Endothelial cell of umbilical vein (primary cell): Measurements from ENCODE around the gene RSPO3. TPM values are rescaled to one million over a fixed set of nuclear protein-coding genes. Genes with fewer than 3 reads are reported as not detected.

Experiments
- BruUV-seq: library from RNA; stranded (reverse); fragments of 400-500 nt; replicated peaks from 2 replicates; lab custom pipeline; 2021; lab: Mats Ljungman, UMichigan
- CTCF ChIA-PET: fragments of 300-600, 350-600 bp; sonication (Branson Sonifier 250); formaldehyde crosslinking; loops from one replicate; lab custom pipeline; 2021; ENCODE audit warnings: antibody characterized with exemption, inconsistent platforms; lab: Charles Lee
- POLR2A ChIA-PET: fragments of 300-600, 350-600 bp; sonication (Branson Sonifier 250); formaldehyde crosslinking; loops from one replicate; lab custom pipeline; 2021; ENCODE audit warnings: antibody characterized with exemption, inconsistent platforms; lab: Charles Lee
- DNase-seq: peaks from one replicate; pipeline ENCODE4 v3.0.0-alpha.2; 2011; ENCODE audit warnings: low read depth, low spot score
- FAIRE-seq: peaks from 2 replicates; lab custom pipeline; 2011; peaks lifted over from hg19 to GRCh38; lab: Jason Lieb, UNC
- H2AFZ ChIP-seq: 2 replicates; pipeline ENCODE4 v1.6.0; 2012; ENCODE audit warnings: low read depth, low read length, control low read depth, inconsistent platforms
- H3K27ac ChIP-seq: 2 replicates; pipeline ENCODE4 v1.5.1; 2011; ENCODE audit warnings: low read depth, mild to moderate bottlenecking, control low read depth, low read length, moderate library complexity; ENCODE audit not compliant: insufficient read depth
- H3K27me3 ChIP-seq, 2 experiments: 2 replicates each; pipeline versions ENCODE4 v1.6.0 to v1.6.1; 2011; ENCODE audit warnings: low read length in 2 of 2, mixed read lengths in 1 of 2; ENCODE audit not compliant: control insufficient read depth in 2 of 2, insufficient read depth in 2 of 2
- H3K36me3 ChIP-seq, 2 experiments: 2 replicates in 1 of 2; 3 replicates in 1 of 2; pipeline ENCODE4 v1.5.1; 2011; ENCODE audit warnings: low read length in 2 of 2, mild to moderate bottlenecking in 1 of 2, moderate library complexity in 1 of 2; ENCODE audit not compliant: control insufficient read depth in 2 of 2, insufficient read depth in 2 of 2; ENCODE audit errors: extremely low read depth in 1 of 2
- H3K4me1 ChIP-seq: 3 replicates; pipeline ENCODE4 v1.5.1; 2011; ENCODE audit warnings: mild to moderate bottlenecking, low read length; ENCODE audit not compliant: control insufficient read depth, insufficient read depth; ENCODE audit errors: extremely low read depth
- H3K4me2 ChIP-seq: 2 replicates; pipeline ENCODE4 v1.6.1; 2011; ENCODE audit warnings: low read length, control low read depth, mixed read lengths; ENCODE audit not compliant: insufficient read depth
- H3K4me3 ChIP-seq, 3 experiments: fragments of 200-600 bp in 1 of 3; sonication (generic), shearing (Covaris generic) in 1 of 3; replicated peaks in 1 of 3; 2 replicates each; pipeline ENCODE4 v1.5.1; 2011 to 2016; ENCODE audit warnings: control low read depth in 3 of 3, low read length in 3 of 3, mild to moderate bottlenecking in 2 of 3, inconsistent platforms in 1 of 3, low read depth in 1 of 3, moderate library complexity in 1 of 3; ENCODE audit not compliant: insufficient read depth in 1 of 3
- H3K79me2 ChIP-seq: 2 replicates; pipeline ENCODE4 v1.6.0; 2012; ENCODE audit warnings: low read length, inconsistent platforms; ENCODE audit not compliant: control insufficient read depth, insufficient read depth
- H3K9ac ChIP-seq: replicated peaks from 2 replicates; pipeline ENCODE3; 2011; ENCODE audit warnings: low read length, control low read depth; ENCODE audit not compliant: insufficient read depth; ENCODE audit errors: extremely low read depth
- H3K9me1 ChIP-seq: replicated peaks from 3 replicates; pipeline ENCODE4 v1.6.0; 2011; ENCODE audit warnings: mild to moderate bottlenecking, low read length; ENCODE audit not compliant: control insufficient read depth, insufficient read depth; ENCODE audit errors: extremely low read depth
- H3K9me3 ChIP-seq: replicated peaks from 2 replicates; pipeline ENCODE4 v1.5.1; 2012; ENCODE audit warnings: low read length, inconsistent platforms; ENCODE audit not compliant: control insufficient read depth, insufficient read depth
- H4K20me1 ChIP-seq: replicated peaks from 2 replicates; pipeline ENCODE3; 2011; ENCODE audit warnings: mild to moderate bottlenecking, low read length; ENCODE audit not compliant: control insufficient read depth, insufficient read depth; ENCODE audit errors: extremely low read depth
- CTCF ChIP-seq, 2 donors: IDR thresholded peaks; 1 replicate in 1 of 2; 2 replicates in 1 of 2; pipeline ENCODE4 v1.5.1; 2011; ENCODE audit warnings: low read length in 2 of 2, mild to moderate bottlenecking in 2 of 2, moderate library complexity in 2 of 2, control low read depth in 1 of 2, inconsistent platforms in 1 of 2, low read depth in 1 of 2; ENCODE audit not compliant: insufficient read depth in 1 of 2; ENCODE audit errors: extremely low read depth in 1 of 2
- EZH2 ChIP-seq: IDR thresholded peaks from 2 replicates; pipeline ENCODE4 v1.6.1; 2012; ENCODE audit warnings: borderline replicate concordance, low read depth, mild to moderate bottlenecking, moderate library complexity, low read length, inconsistent platforms; ENCODE audit not compliant: severe bottlenecking
- FOS ChIP-seq: IDR thresholded peaks from 2 replicates; pipeline ENCODE4 v1.6.1; 2011; ENCODE audit warnings: mild to moderate bottlenecking, low read length, moderate library complexity, borderline replicate concordance; ENCODE audit not compliant: insufficient read depth
- GATA2 ChIP-seq: IDR thresholded peaks from 2 replicates; pipeline ENCODE4 v1.7.0; 2011; ENCODE audit warnings: low read depth, mild to moderate bottlenecking, moderate library complexity, mixed read lengths, low read length; ENCODE audit not compliant: insufficient read length, insufficient read depth
- JUN ChIP-seq: IDR thresholded peaks from 2 replicates; pipeline ENCODE4 v1.6.1; 2011; ENCODE audit warnings: borderline replicate concordance, low read depth; ENCODE audit not compliant: insufficient read length, insufficient read depth
- MYC ChIP-seq: IDR thresholded peaks from one replicate; pipeline ENCODE4 v1.6.1; 2011; ENCODE audit warnings: mild to moderate bottlenecking, low read depth, low read length
- POLR2A ChIP-seq: IDR thresholded peaks from 2 replicates; pipeline ENCODE4 v1.6.1; 2012; ENCODE audit warnings: low read depth, mild to moderate bottlenecking, control low read depth, low read length
- POLR2AphosphoS5 ChIP-seq: IDR thresholded peaks from 2 replicates; pipeline ENCODE4 v1.6.1; 2012; ENCODE audit warnings: low read depth, mild to moderate bottlenecking, control low read depth, low read length, moderate library complexity; ENCODE audit not compliant: insufficient read depth
- dilution Hi-C: fragments of 300-500 bp; cut with MboI; formaldehyde crosslinking; loops from one replicate; pipeline ENCODE4 v1.15.0; 2019; ENCODE audit warnings: low sequenced_read_pairs; ENCODE audit not compliant: extremely low pct_ligation_motif_present
- intact Hi-C: fragments of 100-400 bp; cut with micrococcal nuclease; formaldehyde crosslinking; loops from one replicate; pipeline ENCODE4 v1.10.0; 2022
- polyA plus RNA-seq, 4 experiments: library from polyadenylated mRNA; depleted of rRNA in 3 of 4; stranded (reverse) in 3 of 4; unstranded in 1 of 4; fragments of >200 nt; gene quantifications; 2 replicates each; pipeline versions ENCODE4 v1.2.1 to v1.2.3, GENCODE V29; 2011 to 2012; ENCODE audit warnings: missing spikeins in 1 of 4
- total RNA-seq: library from RNA; stranded (reverse); gene quantifications from 2 replicates; pipeline ENCODE4 v1.2.3, GENCODE V29; 2021
- TF ChIP-seq, protein P1 (sequence below): IDR thresholded peaks from 2 replicates; pipeline ENCODE4 v1.6.1; 2011; ENCODE audit not compliant: insufficient read depth, insufficient read length

RSPO3 gene
- total and polyA plus RNA-seq, 2 donors (not counting 3 experiments of a cell fraction or from before 2014, with no cell fraction given): 1.8 to 11.1 TPM

DNA sequence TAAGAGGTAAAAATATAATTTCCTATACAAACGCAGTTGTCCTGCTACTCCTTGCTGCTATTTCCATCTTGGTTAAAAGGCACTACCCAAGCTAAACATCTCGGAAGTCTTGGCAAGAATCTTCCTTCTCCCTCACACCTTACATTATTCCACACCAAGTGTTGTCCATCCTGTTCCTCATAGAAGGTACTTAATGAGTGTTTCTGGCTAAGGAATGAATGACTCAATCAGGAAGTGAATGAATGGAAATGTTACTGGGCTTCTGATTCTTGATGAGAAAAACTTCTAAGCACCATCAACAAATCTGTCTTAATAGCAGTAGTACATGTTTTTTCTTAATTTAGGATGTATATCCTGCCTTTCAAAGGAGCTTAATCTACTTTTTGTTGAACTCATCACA lies 40.6 kb upstream of the RSPO3 start:
- H3K4me3 ChIP-seq: no peak overlapping the region
- no peak overlapping the region for H3K4me2 ChIP-seq
- peak; percentile 16 for DNase-seq
- H3K9me1 ChIP-seq: no peaks in the 10 kb centered on the region
- POLR2A ChIA-PET: interaction anchor here (0.7 kb wide), 1 partner anchor 714 kb away, joined by 4 read pairs; no protein-coding TSS in a partner anchor
- intact Hi-C loops: no loop called here
- dilution Hi-C loops: no loop called here
- CTCF ChIA-PET: no interaction called here
- H3K79me2 ChIP-seq: no peaks in the 10 kb centered on the region
- H3K27me3 ChIP-seq: no peaks in the 10 kb centered on the region
- peak; percentile 28 for FAIRE-seq
- no peaks in the 10 kb centered on the region for H4K20me1 ChIP-seq
- no TSS peak for BruUV-seq
- H3K4me1 ChIP-seq: no peaks in the 10 kb centered on the region
- no peaks in the 10 kb centered on the region for H3K36me3 ChIP-seq
- no peak overlapping the region for H3K27ac ChIP-seq
- H3K9ac ChIP-seq: no peak overlapping the region
- TF ChIP-seq FOS: peak; percentile 38
- TF ChIP-seq EZH2: no peak
- TF ChIP-seq, protein P1, sequence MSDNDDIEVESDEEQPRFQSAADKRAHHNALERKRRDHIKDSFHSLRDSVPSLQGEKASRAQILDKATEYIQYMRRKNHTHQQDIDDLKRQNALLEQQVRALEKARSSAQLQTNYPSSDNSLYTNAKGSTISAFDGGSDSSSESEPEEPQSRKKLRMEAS: no peak
- H2AFZ ChIP-seq: no peak overlapping the region
- H3K9me3 ChIP-seq: no peaks in the 10 kb centered on the region

DNA sequence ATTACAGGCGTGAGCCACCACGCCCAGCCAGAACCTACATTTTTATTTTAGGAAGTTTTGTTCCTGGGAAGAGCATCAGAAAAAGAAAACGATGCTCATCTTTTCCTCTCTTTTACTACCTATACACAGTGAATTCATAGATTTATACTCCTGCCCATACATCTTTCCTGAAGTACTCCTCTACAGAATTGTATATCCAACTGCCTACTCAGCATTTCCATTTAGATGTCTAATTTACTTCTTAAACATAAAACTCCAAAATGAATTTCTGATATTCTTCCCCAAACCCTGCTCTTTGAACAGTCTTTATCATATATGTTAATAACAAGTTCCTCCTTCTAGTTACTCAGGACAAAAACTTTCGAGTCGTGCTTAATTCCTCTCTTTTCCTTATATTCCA lies 39.8 kb upstream of the RSPO3 start:
- TF ChIP-seq POLR2A (no peak), MYC (no peak), JUN (no peak), CTCF (IDR thresholded peaks at IDR 0.05; ENCODE audit: extremely low read depth in 1 of 2, insufficient read depth in 1 of 2, low read depth in 1 of 2, low read length in 2 of 2) (no peak), FOS (no peak), POLR2AphosphoS5 (no peak), GATA2 (no peak), EZH2 (no peak)
- TF ChIP-seq, protein P1: no peak
- no TSS peak for BruUV-seq
- no peak for DNase-seq
- FAIRE-seq: no peak
- Histone ChIP-seq H3K9me3 (no peaks in the 10 kb centered on the region), H3K79me2 (no peaks in the 10 kb centered on the region), H3K4me2 (no peak overlapping the region), H3K4me1 (no peaks in the 10 kb centered on the region), H3K27me3 (no peaks in the 10 kb centered on the region), H2AFZ (no peak overlapping the region), H3K9ac (no peak overlapping the region), H4K20me1 (no peaks in the 10 kb centered on the region), H3K36me3 (no peaks in the 10 kb centered on the region), H3K27ac (no peak overlapping the region), H3K4me3 (no peak overlapping the region), H3K9me1 (no peaks in the 10 kb centered on the region)
- ChIA-PET POLR2A (no interaction called here), CTCF (no interaction called here)
- intact Hi-C loops: no loop called here
- dilution Hi-C loops: no loop called here
